ENCODE data around the gene PTPRM.

Gene PTPRM

GRCh38 chr18:8065773-8066172 lies 498.7 kb downstream of the PTPRM start:
- no peak overlapping the region for H2BK120ac ChIP-seq (ENCODE audit: low read depth, low read length)
- no peak overlapping the region for H3K4me3 ChIP-seq (ENCODE audit: insufficient read depth in 1 of 2, low read depth in 1 of 2, low read length in 2 of 2)
- H2BK12ac ChIP-seq (ENCODE audit: low read length in 2 of 2): no peak overlapping the region
- no peak overlapping the region for H3K9ac ChIP-seq (ENCODE audit: low read length)
- H3K27me3 ChIP-seq (ENCODE audit: control insufficient read depth in 1 of 2, insufficient read depth in 1 of 2, low read length in 2 of 2): no peaks in the 10 kb centered on the region
- H3K9me3 ChIP-seq (ENCODE audit: control insufficient read depth, low read length): no peaks in the 10 kb centered on the region
- H3K79me1 ChIP-seq (replicated peaks; ENCODE audit: low read length, poor library complexity, severe bottlenecking): peaks cover 20% of the 10 kb centered on the region
- peaks cover 0 to 10% of the 10 kb centered on the region in 2 experiments for H3K36me3 ChIP-seq (ENCODE audit: control insufficient read depth in 1 of 2, insufficient read depth in 2 of 2, low read depth in 1 of 2, low read length in 2 of 2)
- H3K4me1 ChIP-seq (ENCODE audit: control insufficient read depth, insufficient read depth, low read depth, low read length): peaks cover 3% of the 10 kb centered on the region
- no peak overlapping the region for H4K8ac ChIP-seq (ENCODE audit: low read length)
- H3K4ac ChIP-seq (ENCODE audit: low read depth in 1 of 2, low read length in 2 of 2): no peak overlapping the region
- H3K4me2 ChIP-seq (ENCODE audit: low read length, poor library complexity, severe bottlenecking): no peak overlapping the region
- H3K23ac ChIP-seq (ENCODE audit: low read length in 2 of 2): no peak overlapping the region
- no peak overlapping the region for H3K14ac ChIP-seq (ENCODE audit: low read length in 2 of 2)
- no peak for DNase-seq
- H3K27ac ChIP-seq (ENCODE audit: low read length, poor library complexity, severe bottlenecking): no peak overlapping the region
- H2BK5ac ChIP-seq (ENCODE audit: low read depth, low read length, poor library complexity, severe bottlenecking): no peak overlapping the region
- no peak overlapping the region for H2AK5ac ChIP-seq (ENCODE audit: low read length, severe bottlenecking)
- no peak overlapping the region for H2AFZ ChIP-seq (ENCODE audit: low read depth, low read length)
- no peak overlapping the region for H2BK15ac ChIP-seq (ENCODE audit: low read depth, poor library complexity, severe bottlenecking)
- no peak overlapping the region for H4K91ac ChIP-seq (ENCODE audit: low read length)
- WGBS: no CpG with 5 or more reads among the region's 1 CpG
- no peak overlapping the region for H3K18ac ChIP-seq (ENCODE audit: low read depth in 1 of 2, low read length in 2 of 2)

GRCh38 chr18:8069708-8070107 lies 502.6 kb downstream of the PTPRM start:
- 95% methylated on average over 8 of the region's 8 CpGs for WGBS
- no peak overlapping the region for H3K9ac ChIP-seq (ENCODE audit: low read length)
- no peak overlapping the region for H4K8ac ChIP-seq (ENCODE audit: low read length)

GRCh38 chr18:8073167-8073566 lies 506.1 kb downstream of the PTPRM start:
- H2BK5ac ChIP-seq (ENCODE audit: low read depth, low read length, poor library complexity, severe bottlenecking): no peak overlapping the region
- DNase-seq: peak; percentile 28
- no peak overlapping the region for H2AK5ac ChIP-seq (ENCODE audit: low read length, severe bottlenecking)
- H2AFZ ChIP-seq (ENCODE audit: low read depth, low read length): no peak overlapping the region
- H2BK120ac ChIP-seq (ENCODE audit: low read depth, low read length): no peak overlapping the region
- H3K9me3 ChIP-seq (ENCODE audit: control insufficient read depth, low read length): no peaks in the 10 kb centered on the region
- H3K14ac ChIP-seq (ENCODE audit: low read length in 2 of 2): no peak overlapping the region
- no peak overlapping the region for H3K27ac ChIP-seq (ENCODE audit: low read length, poor library complexity, severe bottlenecking)
- no peak overlapping the region for H2BK15ac ChIP-seq (ENCODE audit: low read depth, poor library complexity, severe bottlenecking)
- 100% methylated on average over 1 of the region's 3 CpGs for WGBS
- H3K27me3 ChIP-seq (ENCODE audit: control insufficient read depth in 1 of 2, insufficient read depth in 1 of 2, low read length in 2 of 2): no peaks in the 10 kb centered on the region
- peaks cover 2 to 15% of the 10 kb centered on the region in 2 experiments for H3K36me3 ChIP-seq (ENCODE audit: control insufficient read depth in 1 of 2, insufficient read depth in 2 of 2, low read depth in 1 of 2, low read length in 2 of 2)
- H3K9ac ChIP-seq (ENCODE audit: low read length): no peak overlapping the region
- H4K8ac ChIP-seq (ENCODE audit: low read length): no peak overlapping the region
- H3K4me3 ChIP-seq (ENCODE audit: insufficient read depth in 1 of 2, low read depth in 1 of 2, low read length in 2 of 2): no peak overlapping the region
- no peak overlapping the region for H2BK12ac ChIP-seq (ENCODE audit: low read length in 2 of 2)
- H4K91ac ChIP-seq (ENCODE audit: low read length): no peak overlapping the region
- H3K18ac ChIP-seq (ENCODE audit: low read depth in 1 of 2, low read length in 2 of 2): no peak overlapping the region
- H3K4me2 ChIP-seq (ENCODE audit: low read length, poor library complexity, severe bottlenecking): no peak overlapping the region
- H3K4ac ChIP-seq (ENCODE audit: low read depth in 1 of 2, low read length in 2 of 2): no peak overlapping the region
- no peak overlapping the region for H3K23ac ChIP-seq (ENCODE audit: low read length in 2 of 2)
- peaks cover 15% of the 10 kb centered on the region for H3K79me1 ChIP-seq (replicated peaks; ENCODE audit: low read length, poor library complexity, severe bottlenecking)
- peaks cover 2% of the 10 kb centered on the region for H3K4me1 ChIP-seq (ENCODE audit: control insufficient read depth, insufficient read depth, low read depth, low read length)

More at GRCh38 chr18:8069708-8070107, 502.6 kb downstream of the PTPRM start:
- Histone ChIP-seq H3K4me3 (ENCODE audit: insufficient read depth in 1 of 2, low read depth in 1 of 2, low read length in 2 of 2) (no peak overlapping the region), H2BK15ac (ENCODE audit: low read depth, poor library complexity, severe bottlenecking) (no peak overlapping the region), H2AFZ (ENCODE audit: low read depth, low read length) (no peak overlapping the region), H3K27me3 (ENCODE audit: control insufficient read depth in 1 of 2, insufficient read depth in 1 of 2, low read length in 2 of 2) (no peaks in the 10 kb centered on the region), H2AK5ac (ENCODE audit: low read length, severe bottlenecking) (no peak overlapping the region), H4K91ac (ENCODE audit: low read length) (no peak overlapping the region), H2BK12ac (ENCODE audit: low read length in 2 of 2) (no peak overlapping the region), H3K9me3 (ENCODE audit: control insufficient read depth, low read length) (no peaks in the 10 kb centered on the region), H3K23ac (ENCODE audit: low read length in 2 of 2) (no peak overlapping the region), H2BK5ac (ENCODE audit: low read depth, low read length, poor library complexity, severe bottlenecking) (no peak overlapping the region), H3K27ac (ENCODE audit: low read length, poor library complexity, severe bottlenecking) (no peak overlapping the region), H3K4me1 (ENCODE audit: control insufficient read depth, insufficient read depth, low read depth, low read length) (peaks cover 5% of the 10 kb centered on the region), H3K4me2 (ENCODE audit: low read length, poor library complexity, severe bottlenecking) (no peak overlapping the region), H3K14ac (ENCODE audit: low read length in 2 of 2) (no peak overlapping the region), H3K18ac (ENCODE audit: low read depth in 1 of 2, low read length in 2 of 2) (no peak overlapping the region), H3K4ac (ENCODE audit: low read depth in 1 of 2, low read length in 2 of 2) (no peak overlapping the region), H2BK120ac (ENCODE audit: low read depth, low read length) (no peak overlapping the region), H3K36me3 (ENCODE audit: control insufficient read depth in 1 of 2, insufficient read depth in 2 of 2, low read depth in 1 of 2, low read length in 2 of 2) (peaks cover 2 to 10% of the 10 kb centered on the region in 2 experiments), H3K79me1 (replicated peaks; ENCODE audit: low read length, poor library complexity, severe bottlenecking) (peaks cover 24% of the 10 kb centered on the region)
- DNase-seq: no peak

GRCh38 chr18:8080092-8080491 lies 513.0 kb downstream of the PTPRM start:
- Histone ChIP-seq H4K8ac (ENCODE audit: low read length) (no peak overlapping the region), H2AK5ac (ENCODE audit: low read length, severe bottlenecking) (no peak overlapping the region), H2BK120ac (ENCODE audit: low read depth, low read length) (no peak overlapping the region), H3K4me3 (ENCODE audit: insufficient read depth in 1 of 2, low read depth in 1 of 2, low read length in 2 of 2) (no peak overlapping the region), H3K27ac (ENCODE audit: low read length, poor library complexity, severe bottlenecking) (no peak overlapping the region), H3K27me3 (ENCODE audit: control insufficient read depth in 1 of 2, insufficient read depth in 1 of 2, low read length in 2 of 2) (no peaks in the 10 kb centered on the region), H3K9ac (ENCODE audit: low read length) (no peak overlapping the region), H3K4me1 (ENCODE audit: control insufficient read depth, insufficient read depth, low read depth, low read length) (peaks cover 3% of the 10 kb centered on the region), H3K18ac (ENCODE audit: low read depth in 1 of 2, low read length in 2 of 2) (no peak overlapping the region), H3K14ac (ENCODE audit: low read length in 2 of 2) (no peak overlapping the region), H3K4ac (ENCODE audit: low read depth in 1 of 2, low read length in 2 of 2) (no peak overlapping the region), H2BK5ac (ENCODE audit: low read depth, low read length, poor library complexity, severe bottlenecking) (no peak overlapping the region), H2BK15ac (ENCODE audit: low read depth, poor library complexity, severe bottlenecking) (no peak overlapping the region), H3K9me3 (ENCODE audit: control insufficient read depth, low read length) (no peaks in the 10 kb centered on the region), H3K4me2 (ENCODE audit: low read length, poor library complexity, severe bottlenecking) (no peak overlapping the region), H3K23ac (ENCODE audit: low read length in 2 of 2) (no peak overlapping the region), H2BK12ac (ENCODE audit: low read length in 2 of 2) (no peak overlapping the region), H4K91ac (ENCODE audit: low read length) (no peak overlapping the region), H3K36me3 (ENCODE audit: control insufficient read depth in 1 of 2, insufficient read depth in 2 of 2, low read depth in 1 of 2, low read length in 2 of 2) (peaks cover 3 to 15% of the 10 kb centered on the region in 2 experiments), H2AFZ (ENCODE audit: low read depth, low read length) (no peak overlapping the region), H3K79me1 (replicated peaks; ENCODE audit: low read length, poor library complexity, severe bottlenecking) (peaks cover 13% of the 10 kb centered on the region)
- no peak for DNase-seq

Data from mesenchymal stem cell (in vitro differentiated cells and primary cell).